Measurements from ENCODE around the gene ENOX1.

DNA sequence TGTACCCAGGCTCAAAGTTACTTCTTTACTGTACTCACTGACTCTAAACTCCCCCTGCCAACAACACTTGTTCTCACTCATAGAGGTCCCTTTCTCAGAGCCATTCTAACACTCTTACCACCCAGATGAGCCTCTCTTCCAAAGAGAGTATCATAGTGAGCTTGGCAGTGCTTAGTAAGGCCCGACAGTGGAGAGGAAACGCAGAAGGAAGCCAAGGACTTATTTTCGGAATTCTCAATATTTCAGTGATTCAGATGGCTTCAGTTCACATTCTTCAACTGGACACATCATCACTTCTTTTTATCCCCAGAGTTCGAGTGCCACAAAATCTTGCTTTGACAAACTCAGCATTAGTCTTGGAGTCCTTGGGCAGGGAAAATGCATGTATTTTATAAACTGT, 477.5 kb downstream of the ENOX1 start:
- TF ChIP-seq SP3 (tag by site-specific recombination; IDR thresholded peaks at IDR 0.05): no peak
- no peak for TF ChIP-seq ZNF677 (tag by site-specific recombination; IDR thresholded peaks at IDR 0.05)
- no peak for TF ChIP-seq ZNF423 (tag by site-specific recombination; IDR thresholded peaks at IDR 0.05)
- no peak for TF ChIP-seq ZSCAN30 (tag by site-specific recombination; IDR thresholded peaks at IDR 0.05)

All from HEK293 (cell line).